Measurements from ENCODE around the gene GLUD1.
"Not testable (repeated sequence)": the region's sequence is repeated elsewhere in the genome, so short reads cannot be mapped to it uniquely, and the experiment has no call there.

DNA sequence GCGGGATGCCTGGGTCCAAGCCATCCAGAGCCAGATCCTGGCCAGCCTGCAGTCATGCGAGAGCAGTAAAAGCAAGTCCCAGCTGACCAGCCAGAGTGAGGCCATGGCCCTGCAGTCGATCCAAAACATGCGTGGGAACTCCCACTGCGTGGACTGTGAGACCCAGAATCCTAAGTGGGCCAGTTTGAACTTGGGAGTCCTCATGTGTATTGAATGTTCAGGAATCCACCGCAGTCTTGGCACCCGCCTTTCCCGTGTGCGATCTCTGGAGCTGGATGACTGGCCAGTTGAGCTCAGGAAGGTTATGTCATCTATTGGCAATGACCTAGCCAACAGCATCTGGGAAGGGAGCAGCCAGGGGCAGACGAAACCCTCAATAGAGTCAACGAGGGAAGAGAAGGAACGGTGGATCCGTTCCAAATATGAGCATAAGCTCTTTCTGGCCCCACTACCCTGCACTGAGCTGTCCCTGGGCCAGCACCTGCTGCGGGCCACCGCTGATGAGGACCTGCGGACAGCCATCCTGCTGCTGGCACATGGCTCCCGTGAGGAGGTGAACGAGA lies 85.4 kb downstream of the GLUD1 start:
- TF ChIP-seq, protein P1, sequence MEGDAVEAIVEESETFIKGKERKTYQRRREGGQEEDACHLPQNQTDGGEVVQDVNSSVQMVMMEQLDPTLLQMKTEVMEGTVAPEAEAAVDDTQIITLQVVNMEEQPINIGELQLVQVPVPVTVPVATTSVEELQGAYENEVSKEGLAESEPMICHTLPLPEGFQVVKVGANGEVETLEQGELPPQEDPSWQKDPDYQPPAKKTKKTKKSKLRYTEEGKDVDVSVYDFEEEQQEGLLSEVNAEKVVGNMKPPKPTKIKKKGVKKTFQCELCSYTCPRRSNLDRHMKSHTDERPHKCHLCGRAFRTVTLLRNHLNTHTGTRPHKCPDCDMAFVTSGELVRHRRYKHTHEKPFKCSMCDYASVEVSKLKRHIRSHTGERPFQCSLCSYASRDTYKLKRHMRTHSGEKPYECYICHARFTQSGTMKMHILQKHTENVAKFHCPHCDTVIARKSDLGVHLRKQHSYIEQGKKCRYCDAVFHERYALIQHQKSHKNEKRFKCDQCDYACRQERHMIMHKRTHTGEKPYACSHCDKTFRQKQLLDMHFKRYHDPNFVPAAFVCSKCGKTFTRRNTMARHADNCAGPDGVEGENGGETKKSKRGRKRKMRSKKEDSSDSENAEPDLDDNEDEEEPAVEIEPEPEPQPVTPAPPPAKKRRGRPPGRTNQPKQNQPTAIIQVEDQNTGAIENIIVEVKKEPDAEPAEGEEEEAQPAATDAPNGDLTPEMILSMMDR (IDR thresholded peaks at IDR 0.05; ENCODE audit: poor library complexity) = not testable (repeated sequence)
- TF ChIP-seq EZH2 (IDR thresholded peaks at IDR 0.05; ENCODE audit: borderline replicate concordance); EZH2phosphoT487 (IDR thresholded peaks at IDR 0.05; ENCODE audit: low read depth, severe bottlenecking, unreplicated experiment): not testable (repeated sequence)
